CD4-positive, alpha-beta T cell treated with Interleukin-6 at 100 ng/mL for 8 hours (primary cell): ENCODE results near the gene RPL9.
"Not testable (repeated sequence)": the region's sequence is repeated elsewhere in the genome, so short reads cannot be mapped to it uniquely, and the experiment has no call there.

Experiments
- DNase-seq: peaks from one replicate; pipeline ENCODE4 v3.0.0-alpha.2; 2020; ENCODE audit warnings: mixed read lengths, low spot score

The RPL9 gene

DNA sequence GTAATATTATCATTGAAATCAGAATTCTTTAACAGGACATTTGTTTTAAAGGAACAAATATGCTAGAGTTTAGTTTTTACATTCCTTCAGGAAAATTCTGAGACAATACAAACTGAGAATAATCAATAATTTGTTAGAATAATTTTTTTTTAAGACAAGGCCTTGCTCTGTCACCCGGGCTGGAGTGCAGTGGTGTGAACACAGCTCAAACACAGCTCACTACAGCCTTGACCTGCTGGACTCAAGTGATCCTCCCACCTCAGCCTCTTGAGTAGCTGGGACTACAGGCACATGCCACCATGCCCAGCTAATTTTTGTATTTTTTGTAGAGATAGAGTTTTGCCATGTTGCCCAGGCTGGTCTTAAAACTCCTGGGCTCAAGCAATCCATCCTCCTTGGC is 33.4 kb downstream of the RPL9 start:
- not testable (repeated sequence) for DNase-seq

DNA sequence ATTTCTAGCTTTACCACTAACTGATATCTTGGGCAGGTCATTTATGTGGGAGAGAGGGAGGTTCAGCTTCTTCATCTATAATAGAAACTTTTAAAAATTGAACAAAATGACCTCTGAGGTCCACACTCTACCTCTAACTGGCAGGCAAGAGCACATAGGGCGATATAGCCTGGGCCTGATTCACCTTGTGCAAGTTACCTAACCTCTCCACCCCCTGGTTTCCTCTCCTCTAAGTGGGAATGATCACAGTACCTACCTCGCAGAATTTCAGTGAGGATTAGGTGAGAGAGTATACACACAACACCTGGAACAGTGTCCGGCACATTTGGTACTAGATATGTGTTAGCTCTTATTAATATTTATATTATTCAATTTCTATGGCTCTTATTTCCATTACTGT is 36.5 kb downstream of the RPL9 start:
- DNase-seq = no peak

DNA sequence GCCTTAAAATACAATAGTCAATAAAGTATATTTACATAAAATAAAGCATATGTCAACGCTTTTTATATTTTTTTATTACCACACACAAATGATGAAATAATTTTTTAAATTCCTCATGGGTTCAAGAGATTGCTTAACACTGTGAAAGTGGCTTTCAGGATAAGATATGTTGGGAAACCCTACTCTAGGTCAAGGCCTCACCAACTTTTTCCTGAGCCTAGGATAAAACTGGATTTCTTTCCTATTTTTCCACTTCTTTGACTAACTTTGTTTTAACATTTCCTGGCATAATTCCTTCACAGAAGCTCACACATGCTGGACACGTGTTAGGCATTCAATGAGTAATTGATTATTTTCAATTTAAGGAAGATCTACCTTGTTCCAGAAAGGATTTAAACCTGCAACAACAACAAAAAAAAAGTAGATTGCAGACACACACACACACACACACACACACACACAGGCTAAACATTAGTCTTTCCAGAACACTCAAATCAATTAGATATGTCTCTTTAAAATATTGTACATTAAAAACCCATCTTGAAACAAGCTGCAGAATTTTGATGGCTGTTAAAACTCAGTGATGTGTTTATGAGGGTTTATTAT is 42.9 kb downstream of the RPL9 start:
- no peak for DNase-seq

DNA sequence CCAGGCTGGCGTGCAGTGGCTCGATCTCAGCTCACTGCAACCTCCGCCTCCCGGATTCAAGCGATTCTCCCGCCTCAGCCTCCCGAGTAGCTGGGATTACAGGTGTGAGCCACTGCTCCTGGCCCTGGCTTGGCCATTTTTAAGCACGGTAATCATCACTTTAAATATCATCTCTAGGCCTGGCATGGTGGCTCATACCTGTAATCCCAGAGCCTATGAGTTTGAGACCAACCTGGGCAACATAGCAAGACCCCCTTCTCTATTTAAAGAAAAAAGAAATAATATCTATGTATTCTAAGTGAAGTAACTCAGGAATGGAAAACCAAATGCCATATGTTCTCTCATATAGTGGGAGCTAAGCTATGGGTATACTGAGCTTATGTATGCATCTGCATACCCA is 47.2 kb downstream of the RPL9 start:
- DNase-seq = not testable (repeated sequence)

DNA sequence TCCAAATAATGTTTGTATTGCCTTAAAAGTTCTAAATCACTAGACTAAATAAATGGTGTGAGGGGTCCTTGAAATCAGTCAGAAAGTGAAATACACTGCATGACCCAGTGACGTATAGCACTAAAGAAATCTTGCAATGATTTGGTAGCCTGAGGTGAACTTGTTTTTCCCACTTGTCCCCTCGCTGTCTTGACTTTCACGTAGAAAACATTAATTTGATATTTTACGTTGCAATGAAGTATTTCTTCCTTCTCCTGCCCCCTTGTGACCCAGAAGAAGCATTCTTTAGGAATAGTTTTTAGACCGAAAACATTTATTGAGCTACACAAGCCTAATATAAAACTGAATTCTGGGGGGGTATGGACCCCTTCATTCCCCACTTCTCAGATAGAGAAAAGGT is 48.3 kb downstream of the RPL9 start:
- no peak for DNase-seq

DNA sequence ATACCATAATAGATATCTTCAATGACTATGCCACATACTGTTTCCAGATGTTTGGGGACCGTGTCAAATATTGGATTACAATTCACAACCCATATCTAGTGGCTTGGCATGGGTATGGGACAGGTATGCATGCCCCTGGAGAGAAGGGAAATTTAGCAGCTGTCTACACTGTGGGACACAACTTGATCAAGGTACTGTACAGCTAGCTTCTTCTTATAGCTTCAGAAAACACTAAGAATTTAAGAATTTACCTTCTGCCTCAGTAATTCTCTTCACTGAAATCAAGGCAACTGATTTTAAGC is 51.2 kb downstream of the RPL9 start:
- DNase-seq = no peak

DNA sequence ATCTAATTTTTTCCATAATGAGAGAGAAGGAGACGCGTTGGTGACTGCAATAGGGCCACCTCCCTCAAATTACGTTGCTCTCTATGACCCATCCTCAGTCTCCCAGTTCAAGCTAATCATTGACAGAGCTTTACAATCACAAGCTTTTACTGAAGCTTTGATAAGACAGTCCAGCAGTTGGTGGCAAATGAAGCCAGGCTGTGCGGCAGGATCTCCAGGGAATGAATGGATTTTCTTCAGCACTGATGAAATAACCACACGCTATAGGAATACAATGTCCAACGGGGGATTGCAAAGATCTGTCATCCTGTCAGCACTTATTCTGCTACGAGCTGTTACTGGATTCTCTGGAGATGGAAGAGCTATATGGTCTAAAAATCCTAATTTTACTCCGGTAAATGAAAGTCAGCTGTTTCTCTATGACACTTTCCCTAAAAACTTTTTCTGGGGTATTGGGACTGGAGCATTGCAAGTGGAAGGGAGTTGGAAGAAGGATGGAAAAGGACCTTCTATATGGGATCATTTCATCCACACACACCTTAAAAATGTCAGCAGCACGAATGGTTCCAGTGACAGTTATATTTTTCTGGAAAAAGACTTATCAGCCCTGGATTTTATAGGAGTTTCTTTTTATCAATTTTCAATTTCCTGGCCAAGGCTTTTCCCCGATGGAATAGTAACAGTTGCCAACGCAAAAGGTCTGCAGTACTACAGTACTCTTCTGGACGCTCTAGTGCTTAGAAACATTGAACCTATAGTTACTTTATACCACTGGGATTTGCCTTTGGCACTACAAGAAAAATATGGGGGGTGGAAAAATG is 51.7 kb downstream of the RPL9 start, which contains the start of gene KLB:
Gene KLB, plus strand, starts transcription at position 168 of the 821 bp plus-strand sequence. Its CDS starts 20 bp downstream, at position 188.
- DNase-seq = no peak
